ENCODE measurements around the gene NEK5.
"Not testable (repeated sequence)": the region's sequence is repeated elsewhere in the genome, so short reads cannot be mapped to it uniquely, and the experiment has no call there.

Gene NEK5

DNA sequence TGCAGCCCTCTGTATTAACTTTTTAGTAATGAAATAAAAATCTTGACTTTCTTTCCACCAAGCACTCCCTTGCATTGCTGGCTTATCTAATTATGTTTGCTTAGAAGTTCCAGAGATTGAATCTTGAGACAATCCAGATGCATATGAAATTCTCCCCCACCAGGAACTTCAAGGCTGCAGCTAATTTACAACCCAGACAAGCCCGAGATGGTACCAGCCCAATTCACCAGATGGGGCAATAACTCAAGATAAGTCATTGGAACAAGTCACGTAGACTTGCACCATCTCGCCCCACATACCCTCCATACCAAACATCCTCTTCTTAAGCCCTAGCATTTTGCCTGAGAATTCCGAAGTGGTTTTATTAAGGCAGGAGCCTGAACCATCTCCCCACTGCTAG, 75.4 kb downstream of the NEK5 start:
- no peak for DNase-seq

DNA sequence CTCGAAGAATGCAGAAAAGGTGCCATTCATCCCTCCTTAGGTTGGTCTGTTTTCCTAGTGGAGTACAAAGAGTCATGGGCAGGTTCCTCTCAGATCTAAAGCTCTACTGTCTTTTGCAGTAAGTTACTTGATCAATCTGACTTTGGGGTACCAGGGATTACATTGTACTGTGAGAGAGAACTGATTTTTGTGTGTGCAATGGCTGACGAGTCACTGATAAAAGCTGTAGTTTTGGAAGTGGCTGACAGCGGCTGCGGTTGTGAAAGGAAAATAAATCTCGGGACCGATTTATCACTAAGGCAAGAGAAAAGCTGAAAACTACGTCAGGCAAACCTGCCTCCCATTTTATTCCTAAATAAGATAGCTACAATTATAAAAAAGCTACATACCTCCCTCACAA, 77.5 kb downstream of the NEK5 start:
- no peak for DNase-seq

- no peak for DNase-seq
Observed at GRCh38 chr13:52048516-52048915, 80.4 kb downstream of the NEK5 start.

- DNase-seq: no peak
Observed at GRCh38 chr13:52047463-52047862, 81.4 kb downstream of the NEK5 start.

GRCh38 chr13:52043675-52044074, 85.2 kb downstream of the NEK5 start:
- DNase-seq: no peak

DNA sequence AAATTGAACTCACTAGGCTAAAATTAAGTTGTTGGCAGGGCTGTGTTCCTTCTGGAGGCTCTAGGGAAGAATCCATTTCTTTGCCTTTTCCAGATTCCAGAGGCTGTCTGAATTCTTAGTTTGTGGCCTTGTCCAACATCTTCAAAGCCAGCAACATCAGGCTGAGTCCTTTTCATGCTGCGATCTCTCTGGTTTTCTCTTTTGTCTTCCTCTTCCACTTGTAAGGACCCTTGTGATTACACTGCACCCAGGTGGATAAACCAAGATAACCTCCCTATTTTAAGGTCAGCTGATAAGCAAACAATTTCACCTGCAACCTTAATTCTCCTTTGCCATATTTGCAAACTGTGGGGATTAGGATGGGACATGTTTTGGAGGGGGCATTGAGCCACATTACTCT, 92.8 kb downstream of the NEK5 start:
- DNase-seq: no peak

- DNase-seq: no peak
Observed at GRCh38 chr13:52034616-52035226, 94.2 kb downstream of the NEK5 start.

DNA sequence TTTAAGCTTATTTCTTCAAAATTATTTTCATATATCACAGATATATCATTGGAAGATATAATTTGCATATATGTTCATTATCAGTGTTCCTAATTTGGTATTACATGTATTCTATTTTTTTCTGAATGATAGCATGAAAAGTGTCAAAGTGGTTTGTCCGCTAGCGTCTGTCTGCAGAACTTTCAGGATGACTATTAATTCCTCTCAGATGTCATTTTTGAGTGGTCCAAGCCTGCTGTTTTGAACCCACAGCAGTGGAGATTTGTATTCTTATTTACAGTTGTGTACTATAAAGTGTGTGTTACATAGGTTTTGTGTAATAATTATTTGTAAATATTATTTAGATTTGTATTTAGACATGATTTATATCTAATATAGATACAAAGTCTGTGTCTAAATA, 95.8 kb downstream of the NEK5 start:
- no peak for DNase-seq

GRCh38 chr13:52030401-52030800, 98.5 kb downstream of the NEK5 start:
- DNase-seq: not testable (repeated sequence)

DNA sequence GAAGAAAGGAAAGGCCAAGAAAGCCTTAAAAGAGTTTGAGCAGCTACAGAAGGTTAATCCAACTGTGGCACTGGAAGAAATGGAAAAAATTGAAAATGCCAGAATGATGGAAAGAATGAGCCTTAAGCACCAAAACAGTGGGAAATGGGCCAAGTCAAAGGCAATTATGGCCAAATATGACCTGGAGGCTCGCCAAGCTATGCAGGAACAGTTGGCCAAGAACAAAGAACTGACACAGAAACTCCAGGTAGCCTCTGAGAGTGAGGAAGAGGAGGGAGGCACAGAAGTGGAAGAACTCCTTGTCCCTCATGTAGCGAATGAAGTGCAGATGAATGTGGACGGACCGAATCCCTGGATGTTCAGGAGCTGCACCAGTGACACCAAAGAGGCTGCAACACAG, 99.3 kb downstream of the NEK5 start:
- DNase-seq: no peak

GRCh38 chr13:52027832-52028231, 101.0 kb downstream of the NEK5 start:
- no peak for DNase-seq

- DNase-seq: no peak
Observed at GRCh38 chr13:52026246-52026626, 102.6 kb downstream of the NEK5 start.

DNA sequence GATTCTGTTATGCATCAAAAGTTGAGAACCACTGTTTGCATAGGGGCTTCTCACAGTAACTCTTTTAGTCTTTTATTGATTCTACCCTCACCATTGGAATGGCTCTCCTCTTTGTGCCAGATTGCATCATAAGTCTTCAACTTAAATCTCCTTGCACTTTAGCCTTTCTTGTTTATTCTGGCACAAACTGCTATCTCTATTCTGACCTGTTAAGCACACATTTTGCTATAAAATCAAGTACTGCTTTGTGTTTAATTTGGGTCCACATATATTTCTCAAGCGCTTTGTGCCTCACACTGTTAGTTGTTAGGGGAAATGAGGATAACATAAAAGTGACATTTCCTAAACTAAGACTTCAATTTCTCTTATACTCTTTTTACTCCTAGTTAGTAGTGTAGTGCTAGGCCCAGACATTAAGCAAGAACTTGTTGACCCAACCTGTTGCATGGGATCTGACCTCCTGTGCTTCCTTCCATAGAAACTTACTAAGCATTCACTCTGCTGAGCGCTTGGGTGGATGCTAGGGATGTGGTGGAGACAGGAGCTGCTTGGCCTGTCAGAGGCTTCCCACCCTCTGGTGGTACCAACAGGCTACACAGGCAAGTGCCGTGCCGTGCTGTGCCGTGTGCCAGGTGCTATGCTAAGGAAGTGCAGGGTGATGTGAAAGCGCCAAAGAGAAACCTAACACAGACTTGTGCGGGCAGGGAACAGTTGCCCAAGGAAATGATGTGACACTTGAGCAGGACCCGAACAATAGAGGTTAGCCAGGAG, 103.2 kb downstream of the NEK5 start:
- no peak for DNase-seq

- DNase-seq: no peak
Observed at GRCh38 chr13:52024481-52024880, 104.4 kb downstream of the NEK5 start, which contains the start of gene UTP14C. Gene UTP14C (plus strand): TSS chr13:52024691. CDS start chr13:52028805, 4,114 bp downstream.

DNA sequence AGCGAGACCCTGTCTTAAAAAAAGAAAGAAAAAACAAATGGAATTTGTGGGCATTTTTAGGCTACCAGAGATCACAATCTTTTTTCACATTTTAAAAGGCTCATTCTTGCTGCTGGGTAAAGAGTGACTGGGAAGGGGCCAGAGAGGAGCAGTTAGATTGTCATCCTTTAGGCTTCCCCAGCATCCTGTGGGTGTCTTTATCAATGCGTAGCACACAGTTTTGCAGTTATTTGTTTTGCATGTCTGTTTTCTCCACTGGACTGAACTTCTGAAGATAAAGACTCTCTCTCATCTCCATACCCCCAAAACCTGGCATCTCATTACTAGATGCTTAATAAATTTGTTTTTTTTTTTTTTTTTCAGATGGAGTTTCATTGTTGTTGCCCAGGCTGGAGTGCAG, 106.5 kb downstream of the NEK5 start:
- no peak for DNase-seq

DNA sequence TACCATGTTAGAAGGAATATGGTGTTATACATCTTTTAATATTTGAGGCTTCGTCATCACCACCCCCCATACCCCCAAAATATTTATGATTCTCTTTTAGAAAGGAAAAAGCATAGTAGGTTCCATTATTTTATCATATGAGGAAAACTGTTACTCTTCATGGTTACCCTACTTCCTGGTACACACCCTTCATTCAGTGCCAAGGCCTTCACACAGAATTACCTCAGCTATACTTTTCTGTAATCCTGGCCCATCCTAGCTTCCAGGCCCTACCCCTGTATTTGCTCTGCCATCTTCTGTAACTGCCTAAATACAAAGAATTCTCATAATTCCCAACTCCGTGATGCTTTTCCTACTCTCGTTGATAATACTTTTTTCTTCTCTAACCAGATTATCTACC, 108.7 kb downstream of the NEK5 start:
- no peak for DNase-seq

GRCh38 chr13:52016296-52016695, 112.6 kb downstream of the NEK5 start:
- no peak for DNase-seq

DNA sequence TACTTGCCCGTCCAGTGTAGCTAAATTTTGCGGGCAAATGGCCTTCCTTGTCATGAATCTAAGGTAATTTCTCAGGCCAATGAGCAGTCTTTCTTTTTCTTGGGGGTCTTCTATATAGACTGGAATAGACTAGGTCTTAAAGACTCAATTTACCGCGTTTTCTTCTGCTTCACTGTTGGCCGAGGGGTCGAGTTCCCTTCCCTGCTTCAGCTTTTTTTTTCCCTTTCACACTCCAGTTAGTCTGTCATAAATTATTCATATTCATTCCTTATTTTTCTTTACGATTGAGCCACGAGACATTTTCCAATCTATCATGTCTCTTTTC, 116.4 kb downstream of the NEK5 start:
- DNase-seq: no peak

DNA sequence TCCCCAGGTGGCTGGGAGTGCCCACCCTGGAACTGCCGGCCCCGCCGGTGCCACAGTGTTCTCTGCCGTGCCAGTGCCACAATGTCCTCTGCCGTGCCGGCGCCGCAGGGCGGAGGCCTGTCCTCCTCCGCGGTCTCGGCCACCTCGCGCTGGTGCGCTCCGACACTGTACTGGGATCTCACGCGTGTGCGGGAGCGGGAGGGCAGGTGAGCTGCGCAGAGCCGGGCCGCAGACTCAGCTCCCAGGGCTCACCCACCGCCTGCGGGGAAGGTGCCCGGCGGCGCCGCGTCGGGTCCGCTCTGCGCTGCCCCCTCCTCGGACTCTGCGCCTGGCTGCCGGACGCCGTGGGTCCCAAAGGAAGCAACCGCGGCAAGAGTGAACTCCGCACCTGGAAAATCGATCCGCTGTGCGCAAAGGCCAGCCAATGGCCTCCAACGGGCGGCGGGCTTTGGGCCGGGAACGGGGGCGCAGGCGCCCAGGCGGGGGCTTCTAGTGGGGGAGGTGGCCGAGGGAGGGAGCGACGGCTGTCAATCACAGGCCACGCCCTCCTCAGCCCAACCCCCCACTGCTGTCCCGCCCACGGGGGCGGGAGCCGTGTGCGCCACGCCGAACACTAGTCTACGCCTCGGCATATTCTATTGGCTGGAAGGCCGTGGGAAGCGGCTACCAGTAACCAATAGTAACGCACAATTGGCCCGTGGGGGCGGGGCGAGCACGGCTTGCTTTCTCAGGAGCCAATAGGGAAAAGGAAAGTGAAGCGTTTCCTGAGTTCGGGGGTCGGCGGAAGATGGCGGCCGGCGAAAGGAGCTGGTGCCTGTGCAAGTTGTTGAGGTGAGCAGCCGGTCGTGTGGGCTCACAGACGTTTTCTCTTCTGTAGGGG, 117.0 kb downstream of the NEK5 start, which contains the start of gene ALG11:
Gene ALG11, plus strand, starts transcription at position 767 of the 880 bp plus-strand sequence. Its CDS starts 21 bp downstream, at position 788.
- DNase-seq: peak; percentile 99 to 100

DNA sequence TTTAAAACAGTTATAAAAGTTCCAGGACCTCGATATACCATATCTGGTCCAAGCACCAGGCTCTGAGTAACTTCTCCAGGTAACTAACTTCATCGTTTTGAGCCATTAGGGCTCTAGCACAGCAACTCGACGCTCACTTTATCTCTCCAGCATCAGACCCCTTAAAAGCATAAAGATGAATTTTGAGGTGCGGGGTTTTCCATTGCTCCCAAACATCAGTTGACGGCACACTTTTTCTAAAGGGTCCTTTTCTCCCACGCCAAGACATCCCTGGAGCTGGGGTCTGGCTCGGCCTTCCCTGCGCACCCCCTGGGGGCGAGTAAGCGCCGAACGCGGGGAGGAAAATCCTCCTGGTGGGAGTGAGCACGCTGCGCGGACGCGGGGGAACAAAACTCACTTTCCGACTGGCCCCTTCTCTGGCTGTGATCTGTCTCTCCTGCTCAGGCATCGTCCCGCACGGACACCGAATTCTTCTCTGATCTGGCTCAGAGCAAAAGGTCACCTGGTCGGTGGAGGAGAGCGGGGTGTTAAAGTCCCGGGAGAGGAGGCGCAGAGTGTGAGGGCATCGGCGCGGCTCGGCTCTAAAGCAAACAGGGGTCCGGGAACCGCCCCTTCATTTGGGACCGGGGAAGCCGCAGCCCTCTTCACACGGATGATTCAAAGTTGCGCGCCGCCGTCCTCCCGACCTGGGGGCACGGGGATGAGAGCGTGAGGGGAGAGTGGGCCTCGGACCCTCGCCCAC, 117.8 kb downstream of the NEK5 start, which contains the start of gene ATP7B:
Gene ATP7B, minus strand, starts transcription at position 561 of the 742 bp plus-strand sequence. Its CDS starts 113 bp downstream, at position 448.
- peak in 1 of 2 donors; percentile 18 for DNase-seq

GRCh38 chr13:52009946-52010345, 118.9 kb downstream of the NEK5 start:
- no peak for DNase-seq

GRCh38 chr13:52006523-52007245, 122.2 kb downstream of the NEK5 start:
- DNase-seq: no peak
